ENCODE measurements around the gene FGF12.

GRCh38 chr3:192413461-192413860, 313.9 kb downstream of the FGF12 start:
- TF ChIP-seq, protein P1, sequence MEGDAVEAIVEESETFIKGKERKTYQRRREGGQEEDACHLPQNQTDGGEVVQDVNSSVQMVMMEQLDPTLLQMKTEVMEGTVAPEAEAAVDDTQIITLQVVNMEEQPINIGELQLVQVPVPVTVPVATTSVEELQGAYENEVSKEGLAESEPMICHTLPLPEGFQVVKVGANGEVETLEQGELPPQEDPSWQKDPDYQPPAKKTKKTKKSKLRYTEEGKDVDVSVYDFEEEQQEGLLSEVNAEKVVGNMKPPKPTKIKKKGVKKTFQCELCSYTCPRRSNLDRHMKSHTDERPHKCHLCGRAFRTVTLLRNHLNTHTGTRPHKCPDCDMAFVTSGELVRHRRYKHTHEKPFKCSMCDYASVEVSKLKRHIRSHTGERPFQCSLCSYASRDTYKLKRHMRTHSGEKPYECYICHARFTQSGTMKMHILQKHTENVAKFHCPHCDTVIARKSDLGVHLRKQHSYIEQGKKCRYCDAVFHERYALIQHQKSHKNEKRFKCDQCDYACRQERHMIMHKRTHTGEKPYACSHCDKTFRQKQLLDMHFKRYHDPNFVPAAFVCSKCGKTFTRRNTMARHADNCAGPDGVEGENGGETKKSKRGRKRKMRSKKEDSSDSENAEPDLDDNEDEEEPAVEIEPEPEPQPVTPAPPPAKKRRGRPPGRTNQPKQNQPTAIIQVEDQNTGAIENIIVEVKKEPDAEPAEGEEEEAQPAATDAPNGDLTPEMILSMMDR (IDR thresholded peaks at IDR 0.05) = no peak
- TF ChIP-seq EZH2 (IDR thresholded peaks at IDR 0.05) (no peak), EZH2phosphoT487 (IDR thresholded peaks at IDR 0.05) (no peak)
